M059J (cell line): ENCODE results near the gene AAMP. TPM values are rescaled to one million over a fixed set of nuclear protein-coding genes. Genes with fewer than 3 reads are reported as not detected.

Experiments
- DNase-seq: peaks from one replicate; pipeline ENCODE4 v3.0.0-alpha.2; 2012; ENCODE audit warnings: low read depth
- total RNA-seq: library from RNA; depleted of rRNA; stranded (reverse); fragments of >200 nt; shearing (Covaris generic); gene quantifications from 2 replicates; pipeline ENCODE4 v1.2.3, GENCODE V29; 2014; rRNA removed

The AAMP gene
- total RNA-seq, 1 experiment from 2014 or later: 153 TPM

- no peak for DNase-seq
Observed at GRCh38 chr2:218221000-218221399, 48.9 kb downstream of the AAMP start.

- DNase-seq: no peak
Observed at GRCh38 chr2:218219934-218220333, 50.0 kb downstream of the AAMP start.

- no peak for DNase-seq
Observed at GRCh38 chr2:218218268-218219185, 51.4 kb downstream of the AAMP start.

- DNase-seq: peak; percentile 52
Observed at GRCh38 chr2:218217360-218218267, 52.3 kb downstream of the AAMP start.

- DNase-seq: peak; percentile 92
Observed at GRCh38 chr2:218216674-218217359, 53.1 kb downstream of the AAMP start, which contains the start of gene ARPC2. TSS of gene ARPC2 (plus strand) at chr2:218217189. CDS start at chr2:218217471, 282 bp downstream.

- no peak for DNase-seq
Observed at GRCh38 chr2:218216336-218216673, 53.6 kb downstream of the AAMP start.

Other genes starting within 250 kb of the AAMP start
- gene RUFY4, start 200.9 kb downstream of the AAMP start, total RNA-seq: not detected in 2 replicates
- not detected in 2 replicates for gene CXCR2, start 144.1 kb downstream of the AAMP start, total RNA-seq
- not detected in 2 replicates for gene CXCR1, start 103.2 kb downstream of the AAMP start, total RNA-seq
- gene ARPC2, start 52.9 kb downstream of the AAMP start, total RNA-seq: 359 and 456 TPM in 2 replicates
- gene GPBAR1, start 9.1 kb downstream of the AAMP start, total RNA-seq: 0.37 TPM in 1 of 2 replicates, not detected in the other
- 55.2 and 59.2 TPM in 2 replicates for gene PNKD, start 382 bp upstream of the AAMP start, total RNA-seq
- gene TMBIM1, start 22.4 kb upstream of the AAMP start, total RNA-seq: 89.2 and 132 TPM in 2 replicates
- gene CATIP, start 86.7 kb upstream of the AAMP start, total RNA-seq: not detected in 2 replicates
- gene SLC11A1, start 112.1 kb upstream of the AAMP start, total RNA-seq: 0.02 and 0.07 TPM in 2 replicates
- gene CTDSP1, start 129.7 kb upstream of the AAMP start, total RNA-seq: 31.6 and 37.8 TPM in 2 replicates
- gene VIL1, start 149.0 kb upstream of the AAMP start, total RNA-seq: not detected in 2 replicates